ENCODE measurements around the gene SLITRK2. TPM values are rescaled to one million over a fixed set of nuclear protein-coding genes. Genes with fewer than 3 reads are reported as not detected.
A peak's percentile ranks its signal among the peaks of the same experiment; 100 is the strongest.

The SLITRK2 gene
- 1 to 10 TPM in 1 of 2 donors, under 1 TPM in 1; 0.61 to 1.5 TPM for total RNA-seq
- 1 to 10 TPM; 3.4 to 7.2 (median 4.7) TPM for polyA plus RNA-seq (ENCODE audit: insufficient read length in 6 of 6)
- long read RNA-seq, donor 1, full-length matches to known transcripts: 35 of 42 reads
- long read RNA-seq, donor 1, partial matches to known transcripts: 0 of 42 reads
- long read RNA-seq, donor 1, other reads (novel, unspliced or antisense): 7 of 42 reads
- long read RNA-seq, donor 2, full-length matches to known transcripts: 18 of 18 reads
- long read RNA-seq, donor 2, partial matches to known transcripts: 0 of 18 reads
- long read RNA-seq, donor 2, other reads (novel, unspliced or antisense): 0 of 18 reads
- long read RNA-seq, donor 3, full-length matches to known transcripts: 25 of 25 reads
- long read RNA-seq, donor 3, partial matches to known transcripts: 0 of 25 reads
- long read RNA-seq, donor 3, other reads (novel, unspliced or antisense): 0 of 25 reads
- long read RNA-seq, donor 4, partial matches to known transcripts: 0 of 1 reads
- long read RNA-seq, donor 4, other reads (novel, unspliced or antisense): 1 of 1 reads
- long read RNA-seq, donor 5, full-length matches to known transcripts: 13 of 13 reads
- long read RNA-seq, donor 5, partial matches to known transcripts: 0 of 13 reads
- long read RNA-seq, donor 5, other reads (novel, unspliced or antisense): 0 of 13 reads
- long read RNA-seq, donor 6, full-length matches to known transcripts: 9 of 9 reads
- long read RNA-seq, donor 6, partial matches to known transcripts: 0 of 9 reads
- long read RNA-seq, donor 6, other reads (novel, unspliced or antisense): 0 of 9 reads
- long read RNA-seq, donor 7, full-length matches to known transcripts: 11 of 11 reads
- long read RNA-seq, donor 7, partial matches to known transcripts: 0 of 11 reads
- long read RNA-seq, donor 7, other reads (novel, unspliced or antisense): 0 of 11 reads
- long read RNA-seq, donor 8, full-length matches to known transcripts: 6 of 6 reads
- long read RNA-seq, donor 8, partial matches to known transcripts: 0 of 6 reads
- long read RNA-seq, donor 8, other reads (novel, unspliced or antisense): 0 of 6 reads
- long read RNA-seq, donor 9: 0 reads
- long read RNA-seq, donor 10: 0 reads
- long read RNA-seq, donor 11, full-length matches to known transcripts: 318 of 364 reads
- long read RNA-seq, donor 11, partial matches to known transcripts: 27 of 364 reads
- long read RNA-seq, donor 11, other reads (novel, unspliced or antisense): 19 of 364 reads
- long read RNA-seq, donor 12, full-length matches to known transcripts: 15 of 15 reads
- long read RNA-seq, donor 12, partial matches to known transcripts: 0 of 15 reads
- long read RNA-seq, donor 12, other reads (novel, unspliced or antisense): 0 of 15 reads

- TF ChIP-seq, protein P1, sequence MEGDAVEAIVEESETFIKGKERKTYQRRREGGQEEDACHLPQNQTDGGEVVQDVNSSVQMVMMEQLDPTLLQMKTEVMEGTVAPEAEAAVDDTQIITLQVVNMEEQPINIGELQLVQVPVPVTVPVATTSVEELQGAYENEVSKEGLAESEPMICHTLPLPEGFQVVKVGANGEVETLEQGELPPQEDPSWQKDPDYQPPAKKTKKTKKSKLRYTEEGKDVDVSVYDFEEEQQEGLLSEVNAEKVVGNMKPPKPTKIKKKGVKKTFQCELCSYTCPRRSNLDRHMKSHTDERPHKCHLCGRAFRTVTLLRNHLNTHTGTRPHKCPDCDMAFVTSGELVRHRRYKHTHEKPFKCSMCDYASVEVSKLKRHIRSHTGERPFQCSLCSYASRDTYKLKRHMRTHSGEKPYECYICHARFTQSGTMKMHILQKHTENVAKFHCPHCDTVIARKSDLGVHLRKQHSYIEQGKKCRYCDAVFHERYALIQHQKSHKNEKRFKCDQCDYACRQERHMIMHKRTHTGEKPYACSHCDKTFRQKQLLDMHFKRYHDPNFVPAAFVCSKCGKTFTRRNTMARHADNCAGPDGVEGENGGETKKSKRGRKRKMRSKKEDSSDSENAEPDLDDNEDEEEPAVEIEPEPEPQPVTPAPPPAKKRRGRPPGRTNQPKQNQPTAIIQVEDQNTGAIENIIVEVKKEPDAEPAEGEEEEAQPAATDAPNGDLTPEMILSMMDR (IDR thresholded peaks at IDR 0.05): no peak
- Histone ChIP-seq H3K27ac (no peak within 1 kb of the TSS), H3K4me1 (no peaks in the 10 kb centered on the region), H3K27me3 (peaks cover 26 to 58% of the 10 kb centered on the region in 2 donors), H3K4me3 (peak within 1 kb of the TSS; percentile 7 to 28), H3K36me3 (no peaks in the 10 kb centered on the region), H3K9me3 (no peaks in the 10 kb centered on the region)
- intact Hi-C loops (cut with DNase I): no loop called here
- DNase-seq (peak in 1 of 4 donors; percentile 46), ATAC-seq (peak; percentile 40)
Observed at GRCh38 chrX:145817331-145818185, at the start of gene SLITRK2. Gene SLITRK2 (plus strand): TSS chrX:145817829. CDS start chrX:145822426, 4,597 bp downstream.

DNA sequence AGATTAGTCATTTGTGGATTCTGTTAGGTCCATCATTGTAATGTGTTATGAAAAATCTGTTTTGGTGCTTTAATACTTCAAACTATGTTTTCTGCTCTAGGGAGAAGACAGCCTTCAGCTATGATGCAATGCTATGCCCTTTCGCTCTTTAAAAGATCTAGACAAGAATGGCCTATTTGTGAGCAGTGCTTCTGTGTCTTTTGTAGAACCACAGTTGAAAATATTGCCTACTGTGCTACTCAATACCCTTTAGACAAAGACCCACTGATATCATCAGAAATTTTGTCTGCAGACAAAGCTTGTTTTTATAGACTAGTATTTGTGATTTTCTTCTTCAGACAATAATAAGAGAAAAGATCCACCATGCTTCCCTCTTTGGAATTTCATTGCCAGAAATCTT, 44.6 kb upstream of the SLITRK2 start:
- H3K27ac ChIP-seq: no peak overlapping the region
- DNase-seq: no peak
- ATAC-seq: no peak
- H3K27me3 ChIP-seq: no peaks in the 10 kb centered on the region
- TF ChIP-seq, protein P1 (IDR thresholded peaks at IDR 0.05): no peak
- H3K4me3 ChIP-seq: no peak overlapping the region
- intact Hi-C loops (cut with DNase I): no loop called here
- H3K4me1 ChIP-seq: no peaks in the 10 kb centered on the region
- no peaks in the 10 kb centered on the region for H3K36me3 ChIP-seq
- H3K9me3 ChIP-seq: no peaks in the 10 kb centered on the region

DNA sequence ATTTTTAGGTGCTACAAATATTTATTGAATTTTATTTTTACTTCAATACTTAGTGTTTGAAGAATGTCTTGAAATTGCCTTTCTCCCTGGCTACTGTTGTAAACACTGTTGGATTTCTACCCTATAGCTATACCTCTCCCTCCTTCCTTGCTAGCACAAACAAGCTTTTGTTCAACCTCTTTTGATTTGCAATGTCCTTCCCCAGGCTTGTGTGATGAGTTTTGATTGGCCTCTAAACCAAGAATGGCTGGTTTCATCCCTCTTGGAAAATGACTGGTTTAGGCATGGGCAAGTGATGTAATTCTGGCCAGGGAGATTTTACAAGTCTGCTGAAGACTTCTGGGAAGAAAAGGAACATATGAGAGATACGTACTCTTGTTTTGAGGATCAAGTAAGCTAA, 25.3 kb upstream of the SLITRK2 start:
- intact Hi-C loops (cut with DNase I): no loop called here
- DNase-seq (no peak), ATAC-seq (no peak)
- Histone ChIP-seq H3K27me3 (no peaks in the 10 kb centered on the region), H3K4me3 (no peak overlapping the region), H3K27ac (no peak overlapping the region), H3K4me1 (no peaks in the 10 kb centered on the region), H3K36me3 (no peaks in the 10 kb centered on the region), H3K9me3 (no peaks in the 10 kb centered on the region)
- TF ChIP-seq, protein P1 (IDR thresholded peaks at IDR 0.05): no peak

- Histone ChIP-seq H3K4me3 (no peak overlapping the region), H3K36me3 (no peaks in the 10 kb centered on the region), H3K27me3 (no peaks in the 10 kb centered on the region), H3K27ac (no peak overlapping the region), H3K4me1 (no peaks in the 10 kb centered on the region), H3K9me3 (no peaks in the 10 kb centered on the region)
- ATAC-seq (no peak), DNase-seq (no peak)
- TF ChIP-seq, protein P1 (IDR thresholded peaks at IDR 0.05): no peak
- intact Hi-C loops (cut with DNase I): no loop called here
Observed at GRCh38 chrX:145803508-145803907, 14.1 kb upstream of the SLITRK2 start.

All from left lung (tissue), 14 donors.